Measurements from ENCODE around the gene GPR15.

GPR15 gene

DNA sequence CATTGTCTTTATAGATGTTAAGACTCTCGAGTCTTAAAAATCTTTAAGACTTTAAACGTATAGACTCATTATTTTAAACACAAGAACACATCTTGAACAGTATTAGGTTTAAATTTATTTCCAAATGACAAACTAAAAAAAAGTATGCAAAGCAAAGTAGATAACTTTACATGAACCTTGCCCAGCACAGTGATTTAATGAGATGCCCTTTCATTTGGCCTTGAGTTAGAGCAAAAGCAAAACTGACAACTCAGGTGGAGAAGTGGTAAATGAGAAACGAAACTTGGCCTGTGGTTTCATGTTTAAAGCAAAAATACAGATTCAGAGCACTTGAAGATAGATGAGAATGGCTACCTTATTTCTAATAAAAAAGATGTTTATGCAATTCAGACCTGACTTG, 8.6 kb downstream of the GPR15 start:
- no peaks in the 10 kb centered on the region for H3K36me3 ChIP-seq
- no peak overlapping the region for H3K27ac ChIP-seq
- H3K9me3 ChIP-seq (ENCODE audit: severe bottlenecking) = no peaks in the 10 kb centered on the region
- TF ChIP-seq, protein P1, sequence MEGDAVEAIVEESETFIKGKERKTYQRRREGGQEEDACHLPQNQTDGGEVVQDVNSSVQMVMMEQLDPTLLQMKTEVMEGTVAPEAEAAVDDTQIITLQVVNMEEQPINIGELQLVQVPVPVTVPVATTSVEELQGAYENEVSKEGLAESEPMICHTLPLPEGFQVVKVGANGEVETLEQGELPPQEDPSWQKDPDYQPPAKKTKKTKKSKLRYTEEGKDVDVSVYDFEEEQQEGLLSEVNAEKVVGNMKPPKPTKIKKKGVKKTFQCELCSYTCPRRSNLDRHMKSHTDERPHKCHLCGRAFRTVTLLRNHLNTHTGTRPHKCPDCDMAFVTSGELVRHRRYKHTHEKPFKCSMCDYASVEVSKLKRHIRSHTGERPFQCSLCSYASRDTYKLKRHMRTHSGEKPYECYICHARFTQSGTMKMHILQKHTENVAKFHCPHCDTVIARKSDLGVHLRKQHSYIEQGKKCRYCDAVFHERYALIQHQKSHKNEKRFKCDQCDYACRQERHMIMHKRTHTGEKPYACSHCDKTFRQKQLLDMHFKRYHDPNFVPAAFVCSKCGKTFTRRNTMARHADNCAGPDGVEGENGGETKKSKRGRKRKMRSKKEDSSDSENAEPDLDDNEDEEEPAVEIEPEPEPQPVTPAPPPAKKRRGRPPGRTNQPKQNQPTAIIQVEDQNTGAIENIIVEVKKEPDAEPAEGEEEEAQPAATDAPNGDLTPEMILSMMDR (IDR thresholded peaks at IDR 0.05; ENCODE audit: low read depth, low read length) = no peak
- H3K4me3 ChIP-seq (ENCODE audit: low read depth, low read length) = no peak overlapping the region
- DNase-seq = no peak
- no peaks in the 10 kb centered on the region for H3K27me3 ChIP-seq (ENCODE audit: insufficient read depth, low read depth, severe bottlenecking)

DNA sequence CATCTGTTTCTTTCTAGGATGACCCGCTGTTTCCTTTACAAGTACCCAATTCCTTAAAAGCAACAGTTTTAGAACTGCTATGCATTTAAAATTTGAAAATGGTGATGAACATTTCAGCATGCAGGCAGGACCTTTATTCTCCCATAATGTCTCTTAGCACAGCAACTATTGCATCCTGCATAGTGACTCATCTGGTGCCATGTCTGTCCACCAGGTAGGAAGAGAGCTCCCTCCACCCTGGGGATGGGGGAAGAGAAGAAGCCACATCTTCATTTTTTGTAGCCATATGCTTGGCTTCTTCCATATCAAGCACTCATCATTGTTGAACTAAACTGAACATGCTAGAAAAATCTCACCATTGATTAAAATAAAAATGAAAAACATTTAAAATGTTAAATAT, 9.9 kb downstream of the GPR15 start:
- no peak overlapping the region for H3K27ac ChIP-seq
- H3K27me3 ChIP-seq (ENCODE audit: insufficient read depth, low read depth, severe bottlenecking) = no peaks in the 10 kb centered on the region
- no peaks in the 10 kb centered on the region for H3K36me3 ChIP-seq
- no peak for DNase-seq
- no peak overlapping the region for H3K4me3 ChIP-seq (ENCODE audit: low read depth, low read length)
- TF ChIP-seq, protein P1 (IDR thresholded peaks at IDR 0.05; ENCODE audit: low read depth, low read length) = no peak
- H3K9me3 ChIP-seq (ENCODE audit: severe bottlenecking) = no peaks in the 10 kb centered on the region

DNA sequence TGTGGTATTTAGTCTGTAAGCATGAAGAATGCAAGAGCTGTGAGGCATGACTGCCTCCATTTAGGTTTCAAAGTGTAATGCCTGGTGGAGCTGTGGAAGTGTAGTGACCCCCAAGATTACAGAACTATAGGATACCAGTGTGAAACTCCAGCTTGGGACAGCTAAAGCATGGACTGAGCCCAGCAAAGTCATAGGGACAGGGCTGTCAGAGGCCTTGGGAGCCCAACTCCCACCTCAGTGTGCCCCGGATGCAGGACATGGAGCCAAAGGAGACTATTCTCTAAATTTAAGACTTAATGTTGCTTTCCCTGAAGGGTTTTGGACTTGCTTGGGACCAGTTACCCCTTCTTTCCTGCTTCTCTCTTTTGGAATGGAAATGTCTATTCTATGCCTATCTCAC, 10.8 kb downstream of the GPR15 start:
- Histone ChIP-seq H3K9me3 (ENCODE audit: severe bottlenecking) (no peaks in the 10 kb centered on the region), H3K27ac (no peak overlapping the region), H3K4me3 (ENCODE audit: low read depth, low read length) (no peak overlapping the region), H3K36me3 (no peaks in the 10 kb centered on the region), H3K27me3 (ENCODE audit: insufficient read depth, low read depth, severe bottlenecking) (no peaks in the 10 kb centered on the region)
- TF ChIP-seq, protein P1 (IDR thresholded peaks at IDR 0.05; ENCODE audit: low read depth, low read length) = no peak
- no peak for DNase-seq

DNA sequence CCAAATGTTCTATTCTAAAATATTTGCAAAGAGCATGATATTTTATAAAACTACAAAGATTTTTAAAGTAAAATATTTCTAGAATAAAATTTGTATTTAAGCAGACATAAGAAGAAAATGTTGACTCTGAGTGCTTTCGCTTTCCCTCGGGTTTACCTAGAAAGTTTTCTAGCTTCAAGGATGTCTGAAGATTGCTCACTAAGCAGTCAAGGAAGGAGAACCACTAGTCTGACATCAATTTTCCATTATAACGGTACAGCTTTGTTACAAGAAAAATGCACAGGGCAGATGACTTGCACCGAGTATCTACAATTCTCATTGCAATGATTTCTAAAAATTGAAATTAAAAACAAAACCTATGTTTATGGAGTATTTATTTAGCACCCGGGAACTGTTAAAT, 14.2 kb downstream of the GPR15 start:
- TF ChIP-seq, protein P1 (IDR thresholded peaks at IDR 0.05; ENCODE audit: low read depth, low read length) = no peak
- Histone ChIP-seq H3K27ac (no peak overlapping the region), H3K4me3 (ENCODE audit: low read depth, low read length) (no peak overlapping the region), H3K27me3 (ENCODE audit: insufficient read depth, low read depth, severe bottlenecking) (no peaks in the 10 kb centered on the region), H3K9me3 (ENCODE audit: severe bottlenecking) (no peaks in the 10 kb centered on the region), H3K36me3 (no peaks in the 10 kb centered on the region)
- no peak for DNase-seq

DNA sequence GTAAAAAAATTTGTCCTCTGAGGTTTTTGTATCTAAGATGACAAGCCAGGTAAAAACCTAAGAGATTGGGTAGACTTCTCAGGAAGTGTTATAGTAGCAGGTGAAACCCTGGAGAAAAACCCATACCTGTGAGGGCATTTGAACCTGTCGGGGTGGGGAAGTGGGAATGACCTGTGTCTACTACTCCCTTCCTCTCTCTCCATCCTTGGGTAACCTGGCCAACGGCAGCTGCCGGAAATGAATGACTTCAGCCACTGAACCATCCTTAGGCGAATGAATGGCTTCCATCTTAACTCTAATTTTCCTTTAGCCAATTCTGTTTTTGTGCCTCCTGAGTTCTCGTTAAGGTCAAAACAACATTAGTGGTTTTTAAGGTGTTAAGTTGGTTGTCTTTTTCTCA, 16.8 kb downstream of the GPR15 start:
- H3K4me3 ChIP-seq (ENCODE audit: low read depth, low read length) = no peak overlapping the region
- H3K27ac ChIP-seq = no peak overlapping the region
- no peak for DNase-seq
- H3K9me3 ChIP-seq (ENCODE audit: severe bottlenecking) = no peaks in the 10 kb centered on the region
- H3K27me3 ChIP-seq (ENCODE audit: insufficient read depth, low read depth, severe bottlenecking) = no peaks in the 10 kb centered on the region
- TF ChIP-seq, protein P1 (IDR thresholded peaks at IDR 0.05; ENCODE audit: low read depth, low read length) = no peak
- H3K36me3 ChIP-seq = no peaks in the 10 kb centered on the region

DNA sequence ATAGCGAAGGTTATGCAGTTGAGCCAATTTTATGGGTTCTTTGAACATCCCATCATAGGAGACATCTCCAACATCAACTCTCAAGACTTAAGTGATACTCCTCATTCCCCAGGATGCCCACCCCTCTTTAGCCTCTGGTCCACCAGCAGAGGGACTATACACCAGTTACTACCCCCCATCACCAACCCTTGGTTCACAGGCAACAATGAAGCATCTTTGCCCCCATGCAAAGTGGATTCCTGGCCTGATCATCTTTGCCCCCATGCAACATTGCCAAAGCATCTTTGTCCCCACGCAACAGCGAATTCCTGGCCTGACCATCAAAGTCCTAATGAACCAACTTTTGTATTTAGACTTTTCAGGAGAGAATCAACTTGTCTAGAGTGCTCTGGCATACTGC, 19.1 kb downstream of the GPR15 start:
- Histone ChIP-seq H3K4me3 (ENCODE audit: low read depth, low read length) (no peak overlapping the region), H3K36me3 (no peaks in the 10 kb centered on the region), H3K27ac (no peak overlapping the region), H3K27me3 (ENCODE audit: insufficient read depth, low read depth, severe bottlenecking) (no peaks in the 10 kb centered on the region), H3K9me3 (ENCODE audit: severe bottlenecking) (no peaks in the 10 kb centered on the region)
- DNase-seq = no peak
- TF ChIP-seq, protein P1 (IDR thresholded peaks at IDR 0.05; ENCODE audit: low read depth, low read length) = no peak

Measured in WERI-Rb-1 (cell line).